Effector CD8-positive, alpha-beta T cell (primary cell): ENCODE measurements around the gene PDE9A.
"Not testable (repeated sequence)": the region's sequence is repeated elsewhere in the genome, so short reads cannot be mapped to it uniquely, and the experiment has no call there.

Experiments
- DNase-seq: peaks from one replicate; lab custom pipeline; 2025; lab: John Stamatoyannopoulos, UW

Gene PDE9A

GRCh38 chr21:42624095-42624790 is 29.2 kb upstream of the PDE9A start:
- DNase-seq, result no peak

- DNase-seq, result no peak
Observed at GRCh38 chr21:42624936-42625335, 28.5 kb upstream of the PDE9A start.

- no peak for DNase-seq
Observed at GRCh38 chr21:42626171-42626570, 27.2 kb upstream of the PDE9A start.

- DNase-seq, result no peak
Observed at GRCh38 chr21:42627527-42628289, 25.7 kb upstream of the PDE9A start.

GRCh38 chr21:42628466-42629061 is 24.9 kb upstream of the PDE9A start:
- not testable (repeated sequence) for DNase-seq

- no peak for DNase-seq
Observed at GRCh38 chr21:42629933-42630589, 23.4 kb upstream of the PDE9A start.

GRCh38 chr21:42630626-42631025 is 22.8 kb upstream of the PDE9A start:
- DNase-seq, result no peak

- DNase-seq, result no peak
Observed at GRCh38 chr21:42631142-42631541, 22.3 kb upstream of the PDE9A start.

- DNase-seq, result no peak
Observed at GRCh38 chr21:42632336-42632751, 21.1 kb upstream of the PDE9A start.

GRCh38 chr21:42632771-42633690 is 20.4 kb upstream of the PDE9A start:
- no peak for DNase-seq

GRCh38 chr21:42633858-42634257 is 19.6 kb upstream of the PDE9A start:
- no peak for DNase-seq

- no peak for DNase-seq
Observed at GRCh38 chr21:42635848-42636519, 17.4 kb upstream of the PDE9A start.

GRCh38 chr21:42636520-42637266 is 16.7 kb upstream of the PDE9A start:
- no peak for DNase-seq

- DNase-seq, result no peak
Observed at GRCh38 chr21:42637267-42638041, 16.0 kb upstream of the PDE9A start.

- DNase-seq, result no peak
Observed at GRCh38 chr21:42638266-42638863, 15.1 kb upstream of the PDE9A start.

GRCh38 chr21:42639646-42640152 is 13.7 kb upstream of the PDE9A start:
- no peak for DNase-seq

GRCh38 chr21:42640486-42640885 is 12.9 kb upstream of the PDE9A start:
- no peak for DNase-seq

GRCh38 chr21:42641311-42642218 is 11.9 kb upstream of the PDE9A start:
- DNase-seq, result no peak
